Fibroblast of the aortic adventitia (primary cell): Measurements from ENCODE around the gene SF3A1. TPM values are rescaled to one million over a fixed set of nuclear protein-coding genes. Genes with fewer than 3 reads are reported as not detected.

ENCODE experiments used
- DNase-seq: peaks from one replicate; pipeline ENCODE4 v3.0.0-alpha.2; 2010; ENCODE audit warnings: low read depth
- H3K4me3 ChIP-seq: 2 replicates; pipeline ENCODE4 v1.5.1; 2011; ENCODE audit warnings: low read depth, mild to moderate bottlenecking, control low read depth, low read length, moderate library complexity
- total RNA-seq: library from RNA; depleted of rRNA; stranded (reverse); fragments of >200 nt; gene quantifications from 2 replicates; pipeline ENCODE4 v1.2.3, GENCODE V29; 2012; ENCODE audit warnings: low replicate concordance
- TF ChIP-seq, protein P1 (sequence below): IDR thresholded peaks from 2 replicates; pipeline ENCODE4 v1.5.1; 2011; ENCODE audit warnings: mild to moderate bottlenecking, low read length, control low read depth, inconsistent platforms; ENCODE audit not compliant: insufficient read depth

The SF3A1 gene
- total RNA-seq, 1 donor = 43.7 TPM

DNA sequence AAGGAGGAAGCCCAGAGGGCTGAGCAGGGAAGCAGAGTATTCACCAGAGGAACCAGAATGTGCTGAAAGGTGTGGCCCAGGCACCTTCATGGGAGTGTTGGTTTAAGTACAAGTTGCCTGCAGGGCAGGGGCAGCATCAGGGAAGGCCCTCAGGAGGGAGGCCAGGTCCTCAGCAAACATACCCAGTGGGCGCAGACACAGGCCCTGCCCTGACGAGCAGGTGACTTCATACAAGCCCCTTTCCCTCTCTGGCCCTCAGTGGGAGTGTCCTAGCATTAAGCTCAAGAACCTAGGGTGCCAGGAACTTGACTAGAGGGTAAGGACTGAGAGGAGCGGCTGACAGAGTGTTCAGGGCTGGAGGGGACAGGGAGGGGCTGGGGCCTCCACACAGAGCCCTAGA, 59.9 kb downstream of the SF3A1 start:
- no peak for DNase-seq
- TF ChIP-seq, protein P1, sequence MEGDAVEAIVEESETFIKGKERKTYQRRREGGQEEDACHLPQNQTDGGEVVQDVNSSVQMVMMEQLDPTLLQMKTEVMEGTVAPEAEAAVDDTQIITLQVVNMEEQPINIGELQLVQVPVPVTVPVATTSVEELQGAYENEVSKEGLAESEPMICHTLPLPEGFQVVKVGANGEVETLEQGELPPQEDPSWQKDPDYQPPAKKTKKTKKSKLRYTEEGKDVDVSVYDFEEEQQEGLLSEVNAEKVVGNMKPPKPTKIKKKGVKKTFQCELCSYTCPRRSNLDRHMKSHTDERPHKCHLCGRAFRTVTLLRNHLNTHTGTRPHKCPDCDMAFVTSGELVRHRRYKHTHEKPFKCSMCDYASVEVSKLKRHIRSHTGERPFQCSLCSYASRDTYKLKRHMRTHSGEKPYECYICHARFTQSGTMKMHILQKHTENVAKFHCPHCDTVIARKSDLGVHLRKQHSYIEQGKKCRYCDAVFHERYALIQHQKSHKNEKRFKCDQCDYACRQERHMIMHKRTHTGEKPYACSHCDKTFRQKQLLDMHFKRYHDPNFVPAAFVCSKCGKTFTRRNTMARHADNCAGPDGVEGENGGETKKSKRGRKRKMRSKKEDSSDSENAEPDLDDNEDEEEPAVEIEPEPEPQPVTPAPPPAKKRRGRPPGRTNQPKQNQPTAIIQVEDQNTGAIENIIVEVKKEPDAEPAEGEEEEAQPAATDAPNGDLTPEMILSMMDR = no peak
- H3K4me3 ChIP-seq = no peak overlapping the region

GRCh38 chr22:30296324-30296723, 60.4 kb downstream of the SF3A1 start:
- DNase-seq = no peak
- H3K4me3 ChIP-seq = no peak overlapping the region
- TF ChIP-seq, protein P1 = no peak

DNA sequence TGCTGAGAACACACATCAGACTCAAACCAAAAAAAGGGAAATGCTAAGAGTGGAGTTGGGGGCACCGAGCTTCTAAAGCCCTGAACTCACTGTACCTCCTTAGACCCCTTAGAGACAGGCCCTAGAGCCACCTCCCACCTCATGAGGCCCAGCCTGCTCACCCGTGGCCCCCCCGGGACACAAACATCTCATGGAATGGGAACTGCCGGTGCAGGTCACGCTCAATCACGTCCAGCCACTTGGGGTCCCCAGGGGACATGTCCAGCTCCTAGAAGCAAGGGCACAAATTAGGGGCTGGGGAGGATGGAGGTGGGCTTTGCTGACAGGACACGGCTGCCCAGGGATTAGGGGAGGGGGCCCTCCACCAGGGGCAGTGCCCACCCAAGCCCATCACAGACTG, 61.1 kb downstream of the SF3A1 start:
- H3K4me3 ChIP-seq = no peak overlapping the region
- DNase-seq = no peak
- TF ChIP-seq, protein P1 = no peak

DNA sequence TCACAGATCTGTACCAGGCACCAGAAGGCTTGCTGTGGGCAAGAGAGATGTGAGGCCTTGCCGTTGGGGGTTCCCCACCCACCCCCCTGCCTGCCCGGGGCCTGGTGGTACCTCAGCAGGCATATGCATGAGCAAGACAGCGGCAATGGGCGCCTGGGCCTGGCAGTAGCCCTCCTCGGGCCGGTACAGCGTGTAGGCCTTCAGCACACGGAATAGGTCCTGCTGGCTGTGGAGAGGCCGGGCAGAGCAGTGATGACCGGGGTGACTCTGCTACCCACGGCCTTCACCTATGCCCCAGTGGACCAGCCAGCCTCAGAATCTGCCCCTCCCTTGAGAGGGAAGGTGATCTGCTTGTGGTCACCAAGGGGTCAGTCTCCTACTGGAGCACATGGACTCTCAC, 61.9 kb downstream of the SF3A1 start:
- no peak overlapping the region for H3K4me3 ChIP-seq
- no peak for DNase-seq
- TF ChIP-seq, protein P1 = no peak

DNA sequence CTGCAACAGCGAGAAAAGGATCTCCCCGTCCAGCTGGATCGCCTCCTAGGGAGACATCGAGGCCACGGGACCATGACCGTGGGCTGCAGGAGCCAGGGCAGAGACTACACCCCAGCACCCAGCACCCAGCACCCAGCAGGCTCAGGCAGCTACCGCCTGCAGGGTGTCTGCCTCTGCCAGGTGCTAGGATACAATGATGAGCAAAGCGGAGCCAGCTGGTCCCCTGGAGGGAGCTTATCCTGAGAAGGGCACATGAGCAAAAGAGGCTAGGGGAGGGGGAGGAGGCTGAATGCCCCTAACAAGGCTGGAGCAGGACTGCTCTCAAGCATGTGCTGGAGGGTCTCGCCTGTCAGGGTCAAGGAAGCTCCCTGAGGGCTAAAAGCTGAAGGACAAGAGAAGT, 62.6 kb downstream of the SF3A1 start:
- DNase-seq = no peak
- TF ChIP-seq, protein P1 = no peak

DNA sequence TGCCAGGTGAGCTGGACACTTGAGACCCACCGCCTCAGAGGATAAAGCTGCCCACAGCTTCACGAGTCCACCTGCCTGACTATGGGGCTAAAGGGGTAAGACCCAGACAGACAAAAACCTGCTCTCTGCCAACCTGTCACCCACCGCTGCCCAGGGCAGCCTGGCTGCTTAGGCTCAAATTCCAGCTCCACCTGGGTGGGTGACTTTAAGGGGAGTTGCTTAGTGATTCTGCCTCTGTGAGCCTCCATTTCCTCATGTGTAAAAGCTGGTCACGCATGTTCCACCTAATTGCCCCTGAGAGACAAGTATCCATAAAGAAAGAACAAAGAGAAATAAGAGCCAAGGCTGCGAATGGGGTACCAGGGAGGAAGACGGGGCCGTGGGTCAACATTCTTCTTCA, 63.7 kb downstream of the SF3A1 start:
- TF ChIP-seq, protein P1 = no peak
- no peak overlapping the region for H3K4me3 ChIP-seq
- DNase-seq = no peak

More for the DNA sequence above, 62.6 kb downstream of the SF3A1 start:
- H3K4me3 ChIP-seq = no peak overlapping the region

DNA sequence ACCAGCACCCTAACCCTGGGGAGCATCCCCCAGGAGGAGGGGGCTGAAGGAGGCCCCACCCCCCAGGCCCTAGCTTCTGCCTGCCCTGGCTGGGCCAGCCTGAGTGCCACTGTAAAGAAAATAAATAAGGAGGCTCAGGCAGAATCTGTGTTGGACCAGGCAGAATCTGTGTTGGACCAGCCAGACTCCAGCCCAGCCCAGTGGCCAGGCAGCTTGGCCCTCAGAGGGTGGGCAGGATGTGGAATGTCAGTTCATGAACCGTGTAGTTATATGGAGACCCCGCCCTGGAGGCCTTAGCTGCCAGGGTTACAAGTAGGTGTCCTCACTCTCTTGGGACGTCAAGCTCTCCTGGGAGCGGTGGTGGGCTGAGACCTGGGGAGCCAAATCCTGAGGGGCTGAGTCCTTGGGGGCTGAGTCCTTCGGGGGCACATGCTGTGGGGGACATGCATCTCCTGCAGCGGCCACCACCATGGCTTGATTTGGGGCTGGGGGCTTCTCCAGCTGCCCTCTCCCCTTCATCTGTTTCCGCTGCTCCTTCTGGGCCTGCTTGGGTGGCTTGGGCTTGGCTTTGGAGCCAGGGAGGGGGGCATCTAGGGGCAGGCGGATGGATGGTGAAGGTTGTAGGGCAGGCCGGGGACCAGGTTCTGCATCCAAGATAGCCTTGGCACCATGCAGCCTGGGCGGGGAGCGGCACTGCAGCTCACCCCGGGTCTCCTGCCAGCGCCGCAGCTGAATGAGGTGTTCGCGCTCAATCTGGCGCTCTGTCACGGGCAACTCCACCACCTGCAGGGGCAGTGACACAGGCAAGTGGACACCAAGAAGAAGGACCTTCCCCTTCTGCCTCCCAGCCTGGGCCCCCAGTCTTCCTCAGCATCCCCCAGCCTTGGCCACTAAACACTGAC, 64.4 kb downstream of the SF3A1 start:
- TF ChIP-seq, protein P1 = no peak
- no peak for DNase-seq
- no peak overlapping the region for H3K4me3 ChIP-seq
